DND-41 (cell line): ENCODE results near the gene ZNF311.

Experiments
- CTCF ChIP-seq: IDR thresholded peaks from 2 replicates; pipeline ENCODE4 v1.5.1; 2012; ENCODE audit warnings: borderline replicate concordance, low read length, moderate library complexity, mild to moderate bottlenecking; ENCODE audit not compliant: poor library complexity, severe bottlenecking; ENCODE audit errors: extremely low read depth
- EZH2 ChIP-seq: IDR thresholded peaks from 3 replicates; pipeline ENCODE4 v1.6.1; 2012; ENCODE audit warnings: borderline replicate concordance, low read depth, mild to moderate bottlenecking, moderate library complexity, low read length, inconsistent platforms; ENCODE audit not compliant: severe bottlenecking

DNA sequence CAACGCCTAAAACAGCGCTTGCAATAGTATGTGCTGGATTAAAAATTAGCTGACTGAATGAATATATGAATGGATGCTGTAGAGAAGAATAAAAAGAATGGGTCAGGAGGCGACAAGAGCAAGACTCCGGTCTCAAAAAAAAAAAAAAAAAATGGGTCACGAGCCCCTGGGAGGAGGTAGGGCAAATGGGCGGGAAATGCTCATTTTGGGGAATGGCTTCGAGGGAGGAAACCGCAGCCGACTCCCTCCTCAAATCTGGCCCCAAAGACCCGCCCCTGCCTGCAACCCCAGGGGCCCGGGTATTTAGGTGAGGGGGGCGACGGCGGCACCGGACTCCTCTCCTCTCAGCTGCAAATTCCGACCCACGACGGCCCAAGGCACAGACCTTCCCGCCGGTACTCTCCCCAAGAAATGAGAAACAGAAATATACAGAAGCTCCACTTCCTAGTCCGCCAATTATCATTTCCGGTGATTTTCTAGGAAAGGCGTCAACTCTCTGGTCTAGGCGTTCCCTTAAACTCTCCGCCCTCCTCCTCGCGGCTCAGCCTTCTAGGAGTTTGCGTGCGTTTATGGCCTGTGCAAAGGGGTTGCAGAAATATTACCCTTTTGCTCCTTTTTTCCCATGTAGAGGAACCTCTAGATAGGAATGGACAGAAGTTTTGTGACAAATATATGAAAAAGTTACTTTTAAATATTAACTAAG, at the start of gene ZNF311:
- TF ChIP-seq CTCF: no peak
- no peak for TF ChIP-seq EZH2
